ENCODE measurements around the gene ERICH3. TPM values are rescaled to one million over a fixed set of nuclear protein-coding genes. Genes with fewer than 3 reads are reported as not detected.

Gene ERICH3
- total RNA-seq (10 to 100 TPM in 1 of 7 donors, 1 to 10 TPM in 3, under 1 TPM in 3; 0.05 to 10.9 (median 1.1) TPM), polyA plus RNA-seq (under 1 TPM; 0.07 to 0.23 TPM)
- long read RNA-seq, donor 1, result 0 reads
- long read RNA-seq, donor 2, result 0 reads
- long read RNA-seq, donor 3, partial matches to known transcripts, result 2 of 2 reads
- long read RNA-seq, donor 3, other reads (novel, unspliced or antisense), result 0 of 2 reads

- H3K9me3 ChIP-seq, result no peaks in the 10 kb centered on the region
- peak within 1 kb of the TSS; percentile 17 for H3K4me3 ChIP-seq
- H3K27ac ChIP-seq, result no peak within 1 kb of the TSS
- no peaks in the 10 kb centered on the region for H3K27me3 ChIP-seq
- TF ChIP-seq EP300 (IDR thresholded peaks at IDR 0.05), result no peak
- TF ChIP-seq CTCF (IDR thresholded peaks at IDR 0.05), result no peak
- no peak for TF ChIP-seq POLR2A (IDR thresholded peaks at IDR 0.05)
- H3K4me1 ChIP-seq (ENCODE audit: insufficient read depth), result no peaks in the 10 kb centered on the region
- 1 to 4% (median 3%) methylated on average over 30 to 44 of the region's 44 CpGs for WGBS, 3 donors
- no peaks in the 10 kb centered on the region for H3K36me3 ChIP-seq
- intact Hi-C loops (cut with DNase I), result loop anchor here in 1 of 4 donors (5.0 kb wide), 1 partner anchor 1709 kb away; no protein-coding TSS in a partner anchor
- DNase-seq, result peak in 3 of 5 donors; percentile 16 to 34 (median 23)
Observed at GRCh38 chr1:74673351-74674111, at the start of gene ERICH3. Gene ERICH3 (minus strand): TSS chr1:74673792. CDS start chr1:74673519, 273 bp downstream.

- Histone ChIP-seq H3K36me3 (no peaks in the 10 kb centered on the region), H3K27me3 (no peaks in the 10 kb centered on the region), H3K27ac (no peak overlapping the region), H3K4me3 (no peak overlapping the region), H3K9me3 (no peaks in the 10 kb centered on the region), H3K4me1 (ENCODE audit: insufficient read depth) (no peaks in the 10 kb centered on the region)
- intact Hi-C loops (cut with DNase I), result no loop called here
- 93 to 98% (median 95%) methylated on average over 2 of the region's 2 CpGs for WGBS, 3 donors
- no peak for DNase-seq
- TF ChIP-seq CTCF (IDR thresholded peaks at IDR 0.05) (no peak), EP300 (IDR thresholded peaks at IDR 0.05) (no peak), POLR2A (IDR thresholded peaks at IDR 0.05) (no peak)
Observed at GRCh38 chr1:74717626-74718025, 44.0 kb upstream of the ERICH3 start.

GRCh38 chr1:74716822-74717221 lies 43.2 kb upstream of the ERICH3 start:
- no peaks in the 10 kb centered on the region for H3K27me3 ChIP-seq
- DNase-seq, result no peak
- no peaks in the 10 kb centered on the region for H3K36me3 ChIP-seq
- H3K9me3 ChIP-seq, result no peaks in the 10 kb centered on the region
- intact Hi-C loops (cut with DNase I), result no loop called here
- no peak overlapping the region for H3K4me3 ChIP-seq
- H3K27ac ChIP-seq, result no peak overlapping the region
- TF ChIP-seq EP300 (IDR thresholded peaks at IDR 0.05), result no peak
- TF ChIP-seq CTCF (IDR thresholded peaks at IDR 0.05), result no peak
- no peak for TF ChIP-seq POLR2A (IDR thresholded peaks at IDR 0.05)
- WGBS, 3 donors, result 98 to 100% (median 99%) methylated on average over 1 of the region's 1 CpG
- H3K4me1 ChIP-seq (ENCODE audit: insufficient read depth), result no peaks in the 10 kb centered on the region

GRCh38 chr1:74715806-74716205 lies 42.2 kb upstream of the ERICH3 start:
- H3K4me1 ChIP-seq (ENCODE audit: insufficient read depth), result no peaks in the 10 kb centered on the region
- H3K27me3 ChIP-seq, result no peaks in the 10 kb centered on the region
- H3K4me3 ChIP-seq, result no peak overlapping the region
- DNase-seq, result no peak
- H3K9me3 ChIP-seq, result no peaks in the 10 kb centered on the region
- TF ChIP-seq EP300 (IDR thresholded peaks at IDR 0.05), result no peak
- no peak for TF ChIP-seq POLR2A (IDR thresholded peaks at IDR 0.05)
- no peak for TF ChIP-seq CTCF (IDR thresholded peaks at IDR 0.05)
- no peaks in the 10 kb centered on the region for H3K36me3 ChIP-seq
- intact Hi-C loops (cut with DNase I), result no loop called here
- 77 to 94% (median 84%) methylated on average over 6 of the region's 6 CpGs for WGBS, 3 donors
- no peak overlapping the region for H3K27ac ChIP-seq

Data from ovary (tissue), 10 donors.